Mucosa of descending colon (tissue), 3 donors: ENCODE data around the gene NIM1K. TPM values are rescaled to one million over a fixed set of nuclear protein-coding genes. Genes with fewer than 3 reads are reported as not detected.
"Not testable (repeated sequence)": the region's sequence is repeated elsewhere in the genome, so short reads cannot be mapped to it uniquely, and the experiment has no call there.

ENCODE experiments used
- ATAC-seq: fragments of 200-7000 bp; cut with Tn5 transposase; one replicate; pipeline ENCODE4 v1.9.1; 2020; ENCODE audit warnings: mild to moderate bottlenecking, moderate library complexity
- DNase-seq, 3 donors: peaks; one replicate each; pipeline ENCODE4 v3.0.0-alpha.2; 2020
- H3K36me3 ChIP-seq: fragments of 200-600 bp; one replicate; pipeline ENCODE4 v1.8.0; 2021; ENCODE audit warnings: low read depth, mild to moderate bottlenecking
- H3K4me1 ChIP-seq: fragments of 200-600 bp; one replicate; pipeline ENCODE4 v1.8.0; 2021; ENCODE audit warnings: low read depth, mild to moderate bottlenecking
- H3K4me3 ChIP-seq: fragments of 200-600 bp; one replicate; pipeline ENCODE4 v1.8.0; 2021; ENCODE audit warnings: mild to moderate bottlenecking
- H3K9me3 ChIP-seq: fragments of 200-600 bp; one replicate; pipeline ENCODE4 v1.8.0; 2021; ENCODE audit warnings: mild to moderate bottlenecking
- intact Hi-C, 2 donors: fragments of 100-400 bp; cut with DNase I in 1 of 2; cut with micrococcal nuclease in 1 of 2; formaldehyde crosslinking; loops; one replicate each; pipeline versions ENCODE4 v1.11.0 to v1.11.1; 2022; cut with DNase I, micrococcal nuclease
- total RNA-seq, 3 donors: library from RNA; stranded (reverse); fragmentation: NEBNext Ultra II Directional in 2 of 3; extraction: Animal tissue kit (Norgen Biotek cat#: 25700) in 2 of 3; gene quantifications; one replicate each; pipeline versions ENCODE4 v1.2.1 to v1.2.4, GENCODE V29; 2021 to 2023
- TF ChIP-seq, protein P1 (sequence below): fragments of 200-600 bp; IDR thresholded peaks from one replicate; pipeline ENCODE4 v1.8.0; 2022; ENCODE audit warnings: antibody characterized with exemption, mild to moderate bottlenecking
- donor health status: DM: no; HTN: no; CAD: no; lungs with moderate emphysema.
- donor health status: DM: no; HTN: no; CAD: no.
- donor health status: DM: no; HTN: yes; CAD: no.

Gene NIM1K
- total RNA-seq, 3 donors from 2014 or later, result 0.20 to 1.5 (median 0.43) TPM

DNA sequence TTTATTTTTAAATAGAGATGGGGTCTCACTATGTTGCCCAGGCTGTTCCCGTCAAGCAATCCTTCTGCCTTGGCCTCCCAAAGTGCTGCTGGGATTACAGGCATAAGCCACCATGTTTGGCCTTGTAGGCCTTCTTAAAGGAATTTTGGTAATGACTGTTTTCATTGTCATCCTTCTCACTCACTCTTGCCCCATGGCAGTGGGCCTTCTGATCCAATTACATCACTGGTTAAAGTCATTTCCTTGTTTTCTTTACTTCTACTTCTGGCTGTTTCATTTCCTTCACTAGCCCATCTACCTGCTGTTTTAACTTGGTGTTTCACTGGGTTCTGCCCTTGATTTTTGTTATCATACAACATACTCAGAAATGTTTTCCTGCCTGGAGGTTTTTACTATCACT lies 20.1 kb upstream of the NIM1K start:
- TF ChIP-seq, protein P1, sequence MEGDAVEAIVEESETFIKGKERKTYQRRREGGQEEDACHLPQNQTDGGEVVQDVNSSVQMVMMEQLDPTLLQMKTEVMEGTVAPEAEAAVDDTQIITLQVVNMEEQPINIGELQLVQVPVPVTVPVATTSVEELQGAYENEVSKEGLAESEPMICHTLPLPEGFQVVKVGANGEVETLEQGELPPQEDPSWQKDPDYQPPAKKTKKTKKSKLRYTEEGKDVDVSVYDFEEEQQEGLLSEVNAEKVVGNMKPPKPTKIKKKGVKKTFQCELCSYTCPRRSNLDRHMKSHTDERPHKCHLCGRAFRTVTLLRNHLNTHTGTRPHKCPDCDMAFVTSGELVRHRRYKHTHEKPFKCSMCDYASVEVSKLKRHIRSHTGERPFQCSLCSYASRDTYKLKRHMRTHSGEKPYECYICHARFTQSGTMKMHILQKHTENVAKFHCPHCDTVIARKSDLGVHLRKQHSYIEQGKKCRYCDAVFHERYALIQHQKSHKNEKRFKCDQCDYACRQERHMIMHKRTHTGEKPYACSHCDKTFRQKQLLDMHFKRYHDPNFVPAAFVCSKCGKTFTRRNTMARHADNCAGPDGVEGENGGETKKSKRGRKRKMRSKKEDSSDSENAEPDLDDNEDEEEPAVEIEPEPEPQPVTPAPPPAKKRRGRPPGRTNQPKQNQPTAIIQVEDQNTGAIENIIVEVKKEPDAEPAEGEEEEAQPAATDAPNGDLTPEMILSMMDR, result no peak
- Histone ChIP-seq H3K9me3 (no peaks in the 10 kb centered on the region), H3K4me1 (no peaks in the 10 kb centered on the region), H3K36me3 (no peaks in the 10 kb centered on the region), H3K4me3 (no peak overlapping the region)
- no peak for ATAC-seq
- DNase-seq, result no peak
- intact Hi-C loops, result no loop called here

DNA sequence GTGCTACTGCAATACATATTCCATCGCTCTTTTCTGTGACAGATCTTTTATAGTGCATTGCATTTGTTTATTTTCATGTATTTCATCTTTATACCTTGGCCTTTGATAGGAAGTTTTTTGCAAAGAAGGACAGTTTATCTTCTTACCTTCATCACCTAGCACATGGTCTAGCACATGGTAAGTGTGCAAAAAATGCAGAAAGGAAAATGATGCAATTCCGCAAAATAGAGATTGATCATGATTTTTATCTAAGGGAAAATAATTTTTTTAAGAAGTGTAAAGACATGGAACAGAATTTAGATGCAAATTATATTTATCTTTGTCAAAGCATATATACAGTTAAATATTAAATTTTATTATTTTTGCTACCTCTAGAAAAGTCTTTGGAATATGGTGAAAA lies 19.2 kb upstream of the NIM1K start:
- no peaks in the 10 kb centered on the region for H3K9me3 ChIP-seq
- no peaks in the 10 kb centered on the region for H3K4me1 ChIP-seq
- ATAC-seq (no peak), DNase-seq (no peak)
- H3K36me3 ChIP-seq, result no peaks in the 10 kb centered on the region
- H3K4me3 ChIP-seq, result no peak overlapping the region
- TF ChIP-seq, protein P1, result no peak
- intact Hi-C loops, result no loop called here

DNA sequence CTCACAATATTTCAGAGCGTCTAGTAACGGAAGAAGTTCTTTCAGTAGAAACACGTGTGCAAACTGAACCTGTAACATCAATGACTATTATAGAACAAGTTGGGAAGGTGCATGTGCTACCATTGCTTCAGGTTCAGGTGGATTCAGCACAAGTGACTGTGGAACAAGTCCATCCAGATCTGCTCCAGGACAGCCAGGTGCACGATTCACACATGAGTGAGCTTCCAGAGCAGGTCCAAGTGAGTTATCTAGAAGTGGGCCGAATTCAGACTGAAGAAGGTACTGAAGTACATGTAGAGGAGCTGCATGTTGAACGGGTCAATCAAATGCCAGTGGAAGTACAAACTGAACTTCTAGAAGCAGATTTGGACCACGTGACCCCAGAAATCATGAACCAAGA lies 17.4 kb upstream of the NIM1K start:
- TF ChIP-seq, protein P1, result no peak
- no peaks in the 10 kb centered on the region for H3K4me1 ChIP-seq
- no peak for ATAC-seq
- no peaks in the 10 kb centered on the region for H3K9me3 ChIP-seq
- DNase-seq, result no peak
- intact Hi-C loops, result no loop called here
- H3K36me3 ChIP-seq, result no peaks in the 10 kb centered on the region
- no peak overlapping the region for H3K4me3 ChIP-seq

DNA sequence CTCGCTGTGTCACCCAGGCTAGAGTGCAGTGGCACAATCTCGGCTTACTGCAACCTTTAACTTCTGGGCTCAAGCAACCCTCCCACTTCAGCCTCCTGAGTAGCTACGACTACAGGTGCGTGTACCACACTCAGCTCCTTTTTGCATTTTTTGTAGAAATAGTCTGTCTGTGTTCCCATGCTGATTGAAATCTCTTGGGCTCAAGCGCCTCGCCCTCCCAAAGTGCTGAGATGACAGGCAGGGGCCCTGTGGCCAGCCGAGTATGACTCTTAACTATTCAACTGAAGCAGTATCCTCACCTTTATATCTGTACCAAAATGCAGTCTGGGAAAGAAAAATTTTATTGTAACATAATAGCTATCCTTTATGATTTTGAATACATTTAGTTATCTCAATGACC lies 12.2 kb upstream of the NIM1K start:
- H3K4me1 ChIP-seq, result no peaks in the 10 kb centered on the region
- DNase-seq, result no peak
- TF ChIP-seq, protein P1, result no peak
- intact Hi-C loops, result no loop called here
- H3K4me3 ChIP-seq, result no peak overlapping the region
- H3K9me3 ChIP-seq, result no peaks in the 10 kb centered on the region
- ATAC-seq, result no peak
- H3K36me3 ChIP-seq, result no peaks in the 10 kb centered on the region

DNA sequence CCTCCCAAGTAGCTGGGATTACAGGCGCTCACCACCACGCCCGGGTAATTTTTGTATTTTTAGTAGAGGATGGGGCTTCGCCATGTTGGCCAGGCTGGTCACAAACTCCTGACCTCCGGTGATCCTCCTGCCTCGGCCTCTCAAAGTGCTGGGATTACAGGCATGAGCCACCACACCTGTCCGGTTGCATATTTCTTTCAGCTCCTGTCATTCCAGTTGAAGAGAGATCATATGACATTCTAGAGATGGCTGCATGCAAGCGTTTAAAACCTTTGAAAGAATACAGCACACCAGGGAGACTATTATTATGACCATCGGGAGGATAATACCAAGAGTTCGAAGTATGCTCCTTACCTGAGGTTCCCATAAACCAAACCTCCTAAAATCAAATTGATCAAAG lies 9.6 kb upstream of the NIM1K start:
- DNase-seq, result no peak
- intact Hi-C loops, result no loop called here
- no peak overlapping the region for H3K4me3 ChIP-seq
- H3K4me1 ChIP-seq, result no peaks in the 10 kb centered on the region
- no peak for ATAC-seq
- H3K36me3 ChIP-seq, result no peaks in the 10 kb centered on the region
- no peaks in the 10 kb centered on the region for H3K9me3 ChIP-seq
- TF ChIP-seq, protein P1, result no peak

DNA sequence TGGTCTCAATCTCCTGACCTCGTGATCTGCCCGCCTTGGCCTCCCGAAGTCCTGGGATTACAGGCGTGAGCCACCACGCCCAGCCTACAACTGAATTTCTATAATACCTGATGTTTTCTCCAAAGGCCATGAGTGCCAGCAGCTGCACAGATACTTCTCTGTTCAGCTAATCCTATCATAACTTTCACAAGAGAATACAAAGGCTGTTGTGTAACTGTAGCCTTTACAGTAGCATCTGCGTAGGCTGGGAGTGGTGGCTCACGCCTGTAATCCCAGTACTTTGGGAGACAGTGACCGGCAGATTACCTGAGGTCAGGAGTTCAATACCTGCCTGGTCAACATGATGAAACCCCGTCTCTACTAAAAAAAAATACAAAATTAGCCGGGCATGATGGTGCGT lies 8.9 kb upstream of the NIM1K start:
- H3K4me3 ChIP-seq, H3K36me3 ChIP-seq, intact Hi-C loops, H3K9me3 ChIP-seq, H3K4me1 ChIP-seq, ATAC-seq, DNase-seq: not testable (repeated sequence)
